Heart right ventricle (tissue), 16 donors: ENCODE measurements around the gene TCIRG1. TPM values are rescaled to one million over a fixed set of nuclear protein-coding genes. Genes with fewer than 3 reads are reported as not detected.

Experiments
- ATAC-seq, 8 donors: fragments of 200-7000 bp; cut with Tn5 transposase; one replicate each; pipeline ENCODE4 v1.9.1; 2020; ENCODE audit warnings: mild to moderate bottlenecking in 8 of 8, moderate library complexity in 8 of 8, moderate number of reproducible peaks in 1 of 8
- DNase-seq, 2 donors: peaks; one replicate each; pipeline ENCODE4 v3.0.0-alpha.2; 2020
- H3K27ac ChIP-seq, 10 donors: fragments of 200-600 bp; sonication (generic) in 2 of 10; one replicate each; pipeline versions ENCODE4 v1.5.0 to v1.8.0; 2020 to 2022; ENCODE audit warnings: mild to moderate bottlenecking in 3 of 10
- H3K27me3 ChIP-seq, 7 donors: fragments of 200-600 bp; one replicate each; pipeline ENCODE4 v1.8.0; 2021 to 2022; ENCODE audit warnings: mild to moderate bottlenecking in 2 of 7
- H3K36me3 ChIP-seq, 9 donors: fragments of 200-600 bp; sonication (generic) in 1 of 9; one replicate each; pipeline versions ENCODE4 v1.5.0 to v1.8.0; 2020 to 2022; ENCODE audit warnings: mild to moderate bottlenecking in 2 of 9
- H3K4me1 ChIP-seq, 9 donors: fragments of 200-600 bp; sonication (generic) in 1 of 9; one replicate each; pipeline versions ENCODE4 v1.5.0 to v1.8.0; 2020 to 2022; ENCODE audit warnings: mild to moderate bottlenecking in 4 of 9
- H3K4me3 ChIP-seq, 10 donors: fragments of 200-600 bp; sonication (generic) in 2 of 10; one replicate each; pipeline versions ENCODE4 v1.5.0 to v1.8.0; 2020 to 2022; ENCODE audit warnings: mild to moderate bottlenecking in 7 of 10, moderate library complexity in 2 of 10
- H3K9me3 ChIP-seq, 11 donors: fragments of 200-600 bp in 10 of 11; sonication (generic) in 2 of 11; one replicate each; pipeline versions ENCODE4 v1.5.0 to v1.8.0; 2013 to 2022; ENCODE audit warnings: mild to moderate bottlenecking in 2 of 11, control low read depth in 1 of 11, moderate library complexity in 1 of 11
- WGBS, 2 donors: extraction: QIAGEN DNeasy Blood & Tissue Kit; methylation state at CpG; one replicate each; pipeline ENCODE4 v1.1.7; 2013; ENCODE audit warnings: inconsistent platforms in 1 of 2; 5-methylcytosine and 5-hydroxymethylcytosine counted together
- intact Hi-C, 10 donors: fragments of 100-400 bp; cut with DNase I; formaldehyde crosslinking; loops; one replicate each; pipeline versions ENCODE4 v1.11.1 to v1.14.2; 2022
- polyA plus RNA-seq, 2 donors: library from polyadenylated mRNA; stranded (reverse); fragments of 200-250 nt; gene quantifications; one replicate each; pipeline ENCODE4 v1.2.3, GENCODE V29; 2013
- total RNA-seq, 10 donors: library from RNA; stranded (reverse); fragmentation: NEBNext Ultra II Directional in 3 of 10; extraction: Animal tissue kit (Norgen Biotek cat#: 25700) in 3 of 10; gene quantifications; one replicate each; pipeline versions ENCODE4 v1.2.1 to v1.2.4, GENCODE V29; 2021 to 2023
- TF ChIP-seq, protein P1 (sequence below), 9 donors: fragments of 200-600 bp; sonication (generic) in 2 of 9; IDR thresholded peaks; one replicate each; pipeline versions ENCODE4 v1.5.0 to v1.8.0; 2021 to 2022; ENCODE audit warnings: antibody characterized with exemption in 9 of 9, mild to moderate bottlenecking in 5 of 9, moderate library complexity in 1 of 9
- donor health status: Arrhythmogenic right ventricular cardiomyopathy.
- donor health status: ischemic (EF 13 %, LVEDD 7.1; RV severe dilation, severe dysfunction).
- donor health status: healthy with polysubstance abuse.
- donor health status: DM: no; HTN: yes; CAD: no.
- donor health status: DM: no; HTN: no; CAD: no.
- donor health status: ischemic (EF 25% LVEDD 6.9; RV normal size, moderate dysfunction).
- donor health status: ischemic (EF 25% LVEDD 5.7; RV mildly dilated, moderate dysfunction).
- donor health status: healthy.
- donor health status: DM: yes; HTN: yes; CAD: no.
- donor health status: Ischemic cardiomyopathy.
- donor health status: ischemic (EF 35%, LVEDD 5.7; RV mildly dilated, moderate dysfunction).
- donor health status: nonischemic (EF 11% LVEDD 7.7; RV severe dilation, severe dysfunction).
- donor health status: DM: yes; HTN: yes; CAD: no.
- donor health status: PGD.
- donor health status: ischemic (EF 29% LVEDD 5.4; RV normal size, mild dysfunction).
- donor health status: nonischemic (EF 23%, LVEDD 6.1; RV moderate dilation, normal function).

Gene TCIRG1
- total and polyA plus RNA-seq, 12 donors = 7.9 to 91.4 (median 15.1) TPM

DNA sequence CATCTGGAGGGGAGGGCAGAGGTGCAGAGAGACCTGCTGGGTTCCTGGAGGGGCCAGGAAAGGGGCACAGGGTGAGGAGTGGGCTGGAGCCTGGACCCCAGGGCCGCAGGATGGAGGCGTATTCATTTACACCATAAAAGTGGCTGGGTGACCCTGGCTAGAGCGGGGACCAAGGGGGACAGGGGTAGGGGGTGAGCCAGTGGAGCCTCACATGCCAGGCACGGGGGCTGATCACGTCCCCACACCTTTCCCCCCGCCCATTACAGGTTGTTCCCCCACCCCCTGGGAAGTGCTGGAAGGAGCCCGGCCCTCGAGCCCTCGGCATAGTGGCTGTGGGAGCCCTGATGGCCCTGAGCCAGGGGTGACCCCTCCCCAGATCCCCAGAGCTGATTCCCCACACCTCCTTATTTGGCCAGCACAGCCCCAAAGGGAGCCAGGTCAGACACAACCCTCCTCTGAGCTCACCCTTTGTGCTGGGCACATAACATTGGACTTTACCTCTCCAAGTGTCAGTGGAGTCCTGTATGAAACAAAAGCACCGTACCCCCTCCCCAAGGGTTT lies 781 bp downstream of the TCIRG1 start:
- TF ChIP-seq, protein P1, sequence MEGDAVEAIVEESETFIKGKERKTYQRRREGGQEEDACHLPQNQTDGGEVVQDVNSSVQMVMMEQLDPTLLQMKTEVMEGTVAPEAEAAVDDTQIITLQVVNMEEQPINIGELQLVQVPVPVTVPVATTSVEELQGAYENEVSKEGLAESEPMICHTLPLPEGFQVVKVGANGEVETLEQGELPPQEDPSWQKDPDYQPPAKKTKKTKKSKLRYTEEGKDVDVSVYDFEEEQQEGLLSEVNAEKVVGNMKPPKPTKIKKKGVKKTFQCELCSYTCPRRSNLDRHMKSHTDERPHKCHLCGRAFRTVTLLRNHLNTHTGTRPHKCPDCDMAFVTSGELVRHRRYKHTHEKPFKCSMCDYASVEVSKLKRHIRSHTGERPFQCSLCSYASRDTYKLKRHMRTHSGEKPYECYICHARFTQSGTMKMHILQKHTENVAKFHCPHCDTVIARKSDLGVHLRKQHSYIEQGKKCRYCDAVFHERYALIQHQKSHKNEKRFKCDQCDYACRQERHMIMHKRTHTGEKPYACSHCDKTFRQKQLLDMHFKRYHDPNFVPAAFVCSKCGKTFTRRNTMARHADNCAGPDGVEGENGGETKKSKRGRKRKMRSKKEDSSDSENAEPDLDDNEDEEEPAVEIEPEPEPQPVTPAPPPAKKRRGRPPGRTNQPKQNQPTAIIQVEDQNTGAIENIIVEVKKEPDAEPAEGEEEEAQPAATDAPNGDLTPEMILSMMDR (IDR thresholded peaks at IDR 0.05) = no peak
- ATAC-seq (peak in 2 of 8 donors; percentile 0 to 3), DNase-seq (no peak)
- Histone ChIP-seq H3K27ac (peak overlapping the region; percentile 77 to 97 (median 94)), H3K27me3 (no peaks in the 10 kb centered on the region), H3K4me3 (peak overlapping the region; percentile 52 to 84 (median 71)), H3K36me3 (peaks cover 0 to 45% (median 0%) of the 10 kb centered on the region in 9 donors), H3K4me1 (peaks cover 24 to 64% (median 46%) of the 10 kb centered on the region in 9 donors), H3K9me3 (no peaks in the 10 kb centered on the region)
- 45 to 53% methylated on average over 9 to 10 of the region's 10 CpGs for WGBS, 2 donors
- intact Hi-C loops = loop anchor here in 4 of 10 donors (2.0 to 10.0 kb wide), 7 partner anchors 37 to 175 kb away; partner anchors contain the start of genes CHKA (in 3 of the 4), KMT5B (in 2 of the 4) and UNC93B1 (in 1 of the 4)

DNA sequence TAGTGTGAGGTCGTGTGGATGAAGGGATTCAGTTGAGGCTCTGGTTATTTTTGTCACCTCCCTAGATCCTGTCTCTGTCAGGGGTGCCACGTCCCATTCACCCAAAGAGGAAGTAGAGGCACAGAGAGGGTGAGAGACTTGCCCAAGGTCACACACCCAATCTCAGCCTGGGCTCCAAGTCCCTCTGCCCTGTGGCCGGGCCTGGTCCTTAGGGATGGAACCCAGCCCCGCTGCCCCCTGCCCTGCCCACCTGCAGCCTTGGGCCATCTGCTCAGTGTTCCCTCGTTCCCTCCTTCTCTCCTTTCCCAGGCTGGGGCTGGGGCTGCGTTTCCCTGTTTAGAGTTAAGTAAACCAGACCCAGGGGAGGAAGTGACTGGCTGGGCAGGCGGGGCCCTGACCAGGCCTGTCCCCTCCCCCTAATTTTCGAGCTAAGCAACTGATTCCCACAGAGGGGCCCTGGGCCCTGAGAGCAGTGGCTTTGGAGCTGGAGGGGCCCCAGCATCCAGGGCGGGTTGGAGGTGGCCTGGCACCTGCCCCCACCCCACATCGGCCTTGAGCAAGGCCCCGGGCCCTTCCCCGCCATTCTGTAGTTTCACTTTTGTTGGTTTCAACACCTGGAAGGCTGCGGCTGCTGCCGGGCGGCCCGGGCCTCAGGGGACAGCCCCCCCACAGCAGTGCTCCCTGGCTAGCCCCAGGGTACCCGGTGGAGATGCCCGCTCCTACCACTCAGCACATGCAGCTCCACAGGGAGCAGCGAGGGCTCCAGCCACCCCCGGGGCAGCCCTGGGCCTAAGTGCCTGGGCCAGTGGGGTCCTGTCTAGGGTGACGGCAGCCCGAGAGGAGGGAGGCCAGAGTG lies 1.5 kb downstream of the TCIRG1 start:
- H3K27ac ChIP-seq = peak overlapping the region; percentile 77 to 97 (median 94)
- 25 to 36% methylated on average over 22 of the region's 22 CpGs for WGBS, 2 donors
- TF ChIP-seq, protein P1 (IDR thresholded peaks at IDR 0.05) = no peak
- H3K27me3 ChIP-seq = no peaks in the 10 kb centered on the region
- intact Hi-C loops = no loop called here
- ATAC-seq = peak in 7 of 8 donors; percentile 8 to 63 (median 50)
- peak overlapping the region; percentile 27 to 84 (median 71) for H3K4me3 ChIP-seq
- peaks cover 0 to 45% (median 0%) of the 10 kb centered on the region in 9 donors for H3K36me3 ChIP-seq
- DNase-seq = peak; percentile 66 to 77
- H3K9me3 ChIP-seq = no peaks in the 10 kb centered on the region
- H3K4me1 ChIP-seq = peaks cover 24 to 63% (median 46%) of the 10 kb centered on the region in 9 donors

DNA sequence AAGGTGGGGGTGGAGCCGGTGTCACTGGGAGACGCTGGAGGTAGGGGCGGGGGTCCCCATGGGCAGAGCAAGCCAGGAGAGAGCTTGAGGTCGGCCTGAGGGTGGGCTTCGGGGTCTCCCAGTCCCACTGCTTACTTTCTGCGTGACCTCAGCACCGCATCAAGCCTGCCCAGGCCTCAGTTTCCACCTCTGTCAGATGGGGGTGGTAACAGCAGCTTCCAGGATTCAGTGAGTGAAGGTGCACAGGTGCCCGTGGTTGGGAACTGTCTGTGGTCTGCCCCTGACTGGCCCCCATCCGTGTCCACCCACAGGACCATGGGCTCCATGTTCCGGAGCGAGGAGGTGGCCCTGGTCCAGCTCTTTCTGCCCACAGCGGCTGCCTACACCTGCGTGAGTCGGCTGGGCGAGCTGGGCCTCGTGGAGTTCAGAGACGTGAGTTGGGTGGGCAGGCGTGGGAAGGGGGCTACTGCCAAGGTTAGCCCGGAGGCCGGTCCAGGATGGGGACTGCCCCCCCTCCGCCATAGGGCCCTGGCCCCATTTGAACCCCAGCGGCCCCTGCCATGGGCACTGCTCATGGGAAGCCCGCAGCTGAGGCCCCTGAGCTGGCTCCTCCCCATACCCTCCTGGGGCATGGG lies 2.2 kb downstream of the TCIRG1 start:
- ATAC-seq (no peak), DNase-seq (no peak)
- WGBS, 2 donors = 87% methylated on average over 23 of the region's 23 CpGs
- Histone ChIP-seq H3K9me3 (no peaks in the 10 kb centered on the region), H3K4me1 (peaks cover 24 to 56% (median 41%) of the 10 kb centered on the region in 9 donors), H3K4me3 (peak overlapping the region; percentile 27 to 84 (median 71)), H3K36me3 (peaks cover 0 to 50% (median 0%) of the 10 kb centered on the region in 9 donors), H3K27ac (peak overlapping the region; percentile 77 to 97 (median 94)), H3K27me3 (no peaks in the 10 kb centered on the region)
- intact Hi-C loops = no loop called here
- TF ChIP-seq, protein P1 (IDR thresholded peaks at IDR 0.05) = no peak

DNA sequence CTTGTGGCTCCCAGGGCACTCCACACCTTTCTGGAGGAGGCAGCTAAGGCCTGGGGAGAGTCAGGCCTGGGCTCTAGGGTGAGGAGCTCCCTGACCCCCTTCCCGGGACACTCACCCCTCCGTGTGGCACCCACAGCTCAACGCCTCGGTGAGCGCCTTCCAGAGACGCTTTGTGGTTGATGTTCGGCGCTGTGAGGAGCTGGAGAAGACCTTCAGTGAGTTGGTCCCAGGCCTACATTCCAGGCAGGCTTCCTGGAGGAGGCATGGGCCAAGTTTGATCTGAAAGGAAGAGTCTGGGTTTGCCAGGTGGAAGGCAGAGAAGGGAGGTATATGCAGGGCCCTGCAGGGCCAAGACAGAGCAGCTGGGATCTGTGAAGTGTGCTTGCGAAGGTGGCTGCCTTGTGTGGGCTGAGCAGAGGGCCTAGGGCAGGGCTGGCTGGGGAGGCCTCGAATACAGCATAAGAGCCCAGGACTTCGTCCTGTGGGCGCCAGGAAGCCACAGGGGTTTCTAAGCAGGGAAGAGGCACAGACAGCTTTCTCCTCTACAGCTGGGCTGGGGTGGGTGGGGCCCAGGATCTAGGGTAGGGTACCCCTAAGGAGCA lies 2.9 kb downstream of the TCIRG1 start:
- WGBS, 2 donors = 85 to 90% methylated on average over 12 of the region's 12 CpGs
- intact Hi-C loops = no loop called here
- DNase-seq = no peak

More for the DNA sequence above, 2.9 kb downstream of the TCIRG1 start:
- Histone ChIP-seq H3K36me3 (peaks cover 0 to 56% (median 0%) of the 10 kb centered on the region in 9 donors), H3K27ac (peak overlapping the region in 5 of 10 donors; percentile 94 to 97 (median 94)), H3K4me1 (peaks cover 19 to 50% (median 34%) of the 10 kb centered on the region in 9 donors), H3K9me3 (no peaks in the 10 kb centered on the region), H3K27me3 (no peaks in the 10 kb centered on the region), H3K4me3 (no peak overlapping the region)
- no peak for ATAC-seq
- TF ChIP-seq, protein P1 (IDR thresholded peaks at IDR 0.05) = no peak
